ENCODE measurements around the gene NMNAT3. TPM values are rescaled to one million over a fixed set of nuclear protein-coding genes. Genes with fewer than 3 reads are reported as not detected.

Gene NMNAT3
- total and polyA plus RNA-seq, 2 experiments from 2014 or later: not detected

DNA sequence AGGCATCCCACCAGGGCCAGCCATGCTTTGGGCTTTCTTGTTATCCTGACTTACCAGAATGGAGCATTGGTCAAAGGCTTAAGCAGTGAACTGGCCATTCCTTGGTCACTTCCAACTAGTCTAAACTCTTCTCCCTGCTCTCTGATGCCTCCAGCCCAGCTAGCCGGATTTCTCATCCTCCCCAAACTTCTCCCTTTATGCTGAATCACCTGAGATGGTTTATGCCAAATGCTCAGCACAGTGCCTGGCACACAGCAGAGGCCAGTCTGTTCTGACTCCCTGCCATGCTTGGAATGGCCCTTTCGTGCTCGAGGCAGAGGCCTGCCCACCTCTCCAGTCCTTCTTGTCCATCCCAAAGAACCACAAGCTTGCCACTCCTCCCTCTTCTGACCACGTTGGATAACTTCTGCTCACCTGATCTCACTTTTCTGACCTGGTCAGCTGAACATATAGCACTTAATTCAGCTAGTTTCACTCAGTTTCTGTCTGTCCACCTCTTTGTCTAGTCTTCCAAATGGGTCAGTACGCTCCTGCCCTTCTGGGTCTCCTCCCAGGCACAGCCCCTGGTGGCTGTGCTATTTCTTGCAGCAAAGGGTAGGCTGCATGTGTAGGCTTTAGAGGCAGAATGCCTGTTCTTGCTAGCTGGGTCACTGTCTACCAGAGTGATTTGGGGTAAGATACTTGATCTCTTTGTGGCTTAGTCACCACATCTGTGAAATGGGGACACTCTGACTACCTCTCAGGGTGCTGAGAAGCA lies 136.1 kb downstream of the NMNAT3 start:
- no peaks in the 10 kb centered on the region for H3F3A ChIP-seq (ENCODE audit: insufficient read depth)
- 60 to 65% methylated on average over 5 of the region's 5 CpGs for WGBS, 2 experiments (ENCODE audit: low coverage in 1 of 2, low lambda C conversion rate in 2 of 2, missing lambda C conversion rate in 2 of 2)
- no peak overlapping the region for H3K9ac ChIP-seq
- H3K79me2 ChIP-seq (ENCODE audit: insufficient read depth): no peaks in the 10 kb centered on the region
- no peak overlapping the region for H3K4me2 ChIP-seq (ENCODE audit: unreplicated experiment)
- no peaks in the 10 kb centered on the region for H3K4me1 ChIP-seq (ENCODE audit: insufficient read depth)
- H4K20me1 ChIP-seq (ENCODE audit: insufficient read depth): no peaks in the 10 kb centered on the region
- no peak overlapping the region for H3K4me3 ChIP-seq
- H3K36me3 ChIP-seq (ENCODE audit: low read depth): no peaks in the 10 kb centered on the region
- TF ChIP-seq EZH2 (IDR thresholded peaks at IDR 0.05; ENCODE audit: insufficient read depth, poor library complexity, severe bottlenecking) (no peak), EZH2phosphoT487 (IDR thresholded peaks at IDR 0.05; ENCODE audit: insufficient read depth, low read depth) (no peak)
- in situ Hi-C loops (cut with MboI): no loop called here
- H2AFZ ChIP-seq: no peak overlapping the region
- no peaks in the 10 kb centered on the region for H3K9me3 ChIP-seq (ENCODE audit: low read depth)
- no peak for DNase-seq
- H3K9me2 ChIP-seq (ENCODE audit: insufficient read depth): no peaks in the 10 kb centered on the region
- H3K27ac ChIP-seq: no peak overlapping the region
- H3K27me3 ChIP-seq (replicated peaks; ENCODE audit: insufficient read depth): peaks cover 10% of the 10 kb centered on the region

DNA sequence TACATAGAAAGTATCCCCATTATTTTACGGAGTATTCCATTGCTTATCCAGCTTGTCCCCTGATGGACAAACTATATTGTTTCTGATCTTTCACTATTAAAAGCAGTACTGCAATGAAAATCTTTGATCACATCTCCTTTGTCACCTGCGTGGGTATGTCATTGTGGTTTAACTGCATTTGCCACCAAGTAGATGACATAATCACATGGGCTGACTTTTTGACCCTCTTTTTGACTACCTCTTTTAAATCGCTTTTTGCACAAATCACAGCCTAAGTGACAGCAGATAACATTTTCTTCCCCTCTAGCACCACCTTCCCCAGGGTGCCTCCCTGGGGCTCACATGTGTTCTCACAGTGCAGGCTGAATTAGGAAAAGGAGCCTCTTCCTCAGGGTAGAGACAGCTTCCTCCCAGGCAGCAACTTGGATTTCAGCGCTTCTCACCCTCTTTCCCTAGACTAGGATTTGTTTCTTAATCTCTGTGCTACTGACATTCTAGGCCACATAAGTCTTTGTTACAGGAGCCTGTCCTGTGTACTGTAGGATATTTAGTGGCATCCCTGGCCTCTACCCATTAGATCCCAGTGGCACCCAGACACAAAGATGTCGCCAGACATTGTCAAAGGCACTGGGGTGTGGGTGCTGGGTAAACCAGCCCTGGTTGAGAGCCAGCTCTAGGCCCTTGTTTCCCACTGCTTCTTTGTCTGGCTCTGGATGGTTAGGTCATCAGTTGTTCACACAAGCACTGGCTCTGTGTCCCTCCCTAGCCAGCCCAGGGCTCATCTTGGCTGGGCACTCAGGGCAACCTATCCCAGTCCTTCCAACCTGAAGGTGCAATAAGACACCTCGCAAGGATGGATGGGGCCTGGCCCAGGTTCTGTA lies 136.9 kb downstream of the NMNAT3 start:
- in situ Hi-C loops (cut with MboI): no loop called here
- 95 to 96% methylated on average over 6 of the region's 6 CpGs for WGBS, 2 experiments (ENCODE audit: low coverage in 1 of 2, low lambda C conversion rate in 2 of 2, missing lambda C conversion rate in 2 of 2)
- no peaks in the 10 kb centered on the region for H3F3A ChIP-seq (ENCODE audit: insufficient read depth)
- TF ChIP-seq EZH2 (IDR thresholded peaks at IDR 0.05; ENCODE audit: insufficient read depth, poor library complexity, severe bottlenecking) (no peak), EZH2phosphoT487 (IDR thresholded peaks at IDR 0.05; ENCODE audit: insufficient read depth, low read depth) (no peak)
- no peak for DNase-seq
- H3K27me3 ChIP-seq (replicated peaks; ENCODE audit: insufficient read depth): peaks cover 10% of the 10 kb centered on the region
- H2AFZ ChIP-seq: no peak overlapping the region
- no peak overlapping the region for H3K4me3 ChIP-seq
- H3K9me2 ChIP-seq (ENCODE audit: insufficient read depth): no peaks in the 10 kb centered on the region
- no peak overlapping the region for H3K4me2 ChIP-seq (ENCODE audit: unreplicated experiment)
- H3K36me3 ChIP-seq (ENCODE audit: low read depth): no peaks in the 10 kb centered on the region
- H3K9ac ChIP-seq: no peak overlapping the region
- no peaks in the 10 kb centered on the region for H4K20me1 ChIP-seq (ENCODE audit: insufficient read depth)
- H3K79me2 ChIP-seq (ENCODE audit: insufficient read depth): no peaks in the 10 kb centered on the region
- no peaks in the 10 kb centered on the region for H3K4me1 ChIP-seq (ENCODE audit: insufficient read depth)
- H3K27ac ChIP-seq: no peak overlapping the region
- H3K9me3 ChIP-seq (ENCODE audit: low read depth): no peaks in the 10 kb centered on the region

DNA sequence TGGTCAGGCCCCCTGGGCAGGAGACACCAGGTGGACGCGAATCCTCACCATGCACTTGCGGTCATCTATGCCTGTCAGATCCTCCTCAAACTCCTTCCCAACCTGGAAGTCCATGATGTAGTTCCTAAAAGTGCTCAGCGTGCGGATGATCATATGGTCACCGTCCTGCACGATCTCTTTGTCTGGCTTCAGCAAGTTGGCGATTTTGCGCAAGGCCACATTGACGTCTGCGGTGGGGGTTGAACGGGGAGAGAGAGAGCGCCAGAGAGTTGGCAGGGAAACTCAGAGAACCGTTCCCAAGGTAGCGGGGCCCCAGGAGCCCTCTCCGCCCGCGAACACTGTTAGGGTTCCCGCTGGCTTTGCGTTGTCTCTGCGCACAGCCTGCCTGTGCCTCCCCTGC lies 139.0 kb downstream of the NMNAT3 start:
- no peak overlapping the region; the same call in 1 of the 2 replicates for H2AFZ ChIP-seq
- no peak overlapping the region for H3K27ac ChIP-seq
- no peaks in the 10 kb centered on the region for H3K79me2 ChIP-seq (ENCODE audit: insufficient read depth)
- peaks cover 10% of the 10 kb centered on the region for H3K27me3 ChIP-seq (replicated peaks; ENCODE audit: insufficient read depth)
- in situ Hi-C loops (cut with MboI): no loop called here
- WGBS, 2 experiments (ENCODE audit: low coverage in 1 of 2, low lambda C conversion rate in 2 of 2, missing lambda C conversion rate in 2 of 2): 75 to 77% methylated on average over 20 to 21 of the region's 21 CpGs
- H3K9me3 ChIP-seq (ENCODE audit: low read depth): no peaks in the 10 kb centered on the region
- H3K4me3 ChIP-seq: no peak overlapping the region
- H3K4me1 ChIP-seq (ENCODE audit: insufficient read depth): peaks cover 7% of the 10 kb centered on the region; the same call in 1 of the 2 replicates
- no peak for DNase-seq
- no peaks in the 10 kb centered on the region for H4K20me1 ChIP-seq (ENCODE audit: insufficient read depth)
- H3K4me2 ChIP-seq (ENCODE audit: unreplicated experiment): peak overlapping the region; percentile 67
- H3K36me3 ChIP-seq (ENCODE audit: low read depth): no peaks in the 10 kb centered on the region
- TF ChIP-seq EZH2 (IDR thresholded peaks at IDR 0.05; ENCODE audit: insufficient read depth, poor library complexity, severe bottlenecking): no peak
- no peak for TF ChIP-seq EZH2phosphoT487 (IDR thresholded peaks at IDR 0.05; ENCODE audit: insufficient read depth, low read depth)
- H3F3A ChIP-seq (ENCODE audit: insufficient read depth): no peaks in the 10 kb centered on the region; the same call in 1 of the 2 replicates
- no peaks in the 10 kb centered on the region for H3K9me2 ChIP-seq (ENCODE audit: insufficient read depth)
- H3K9ac ChIP-seq: no peak overlapping the region

- Histone ChIP-seq H3K4me3 (no peak overlapping the region), H3K9me2 (ENCODE audit: insufficient read depth) (no peaks in the 10 kb centered on the region), H4K20me1 (ENCODE audit: insufficient read depth) (no peaks in the 10 kb centered on the region), H3F3A (ENCODE audit: insufficient read depth) (no peaks in the 10 kb centered on the region; the same call in 1 of the 2 replicates), H2AFZ (no peak overlapping the region), H3K27me3 (replicated peaks; ENCODE audit: insufficient read depth) (peaks cover 10% of the 10 kb centered on the region), H3K4me1 (ENCODE audit: insufficient read depth) (peaks cover 7% of the 10 kb centered on the region; the same call in 1 of the 2 replicates), H3K36me3 (ENCODE audit: low read depth) (no peaks in the 10 kb centered on the region), H3K9ac (no peak overlapping the region), H3K4me2 (ENCODE audit: unreplicated experiment) (no peak overlapping the region), H3K9me3 (ENCODE audit: low read depth) (no peaks in the 10 kb centered on the region), H3K79me2 (ENCODE audit: insufficient read depth) (no peaks in the 10 kb centered on the region), H3K27ac (no peak overlapping the region)
- in situ Hi-C loops (cut with MboI): no loop called here
- no peak for DNase-seq
- WGBS, 2 experiments (ENCODE audit: low coverage in 1 of 2, low lambda C conversion rate in 2 of 2, missing lambda C conversion rate in 2 of 2): 78 to 81% methylated on average over 5 of the region's 5 CpGs
- no peak for TF ChIP-seq EZH2phosphoT487 (IDR thresholded peaks at IDR 0.05; ENCODE audit: insufficient read depth, low read depth)
- no peak for TF ChIP-seq EZH2 (IDR thresholded peaks at IDR 0.05; ENCODE audit: insufficient read depth, poor library complexity, severe bottlenecking)
These were observed 139.8 kb downstream of the NMNAT3 start for GRCh38 chr3:139537795-139538621.
